Gastrocnemius medialis (tissue), 4 donors: ENCODE data around the gene RPRD2.

ENCODE experiments used
- CTCF ChIP-seq, 5 experiments: fragments of 450-650 bp in 3 of 5; fragments of 200-600 bp in 2 of 5; sonication (generic) in 2 of 5; IDR thresholded peaks in 4 of 5; conservative IDR thresholded peaks in 1 of 5; 1 replicate in 4 of 5; 2 replicates in 1 of 5; pipeline ENCODE4 v1.5.1; 2016 to 2019; ENCODE audit warnings: antibody characterized with exemption in 5 of 5, mild to moderate bottlenecking in 3 of 5, moderate library complexity in 3 of 5
- POLR2A ChIP-seq, 2 donors: fragments of 450-650 bp; IDR thresholded peaks; one replicate each; pipeline ENCODE4 v1.6.1; 2017; ENCODE audit warnings: antibody characterized with exemption in 2 of 2, mild to moderate bottlenecking in 2 of 2, moderate library complexity in 2 of 2

- TF ChIP-seq CTCF (IDR thresholded peaks at IDR 0.05 in 4 of 5, conservative IDR thresholded peaks at IDR 0.05 in 1 of 5) (no peak), POLR2A (IDR thresholded peaks at IDR 0.05) (no peak)
Observed at GRCh38 chr1:150385537-150386445, 21.8 kb downstream of the RPRD2 start.
